22Rv1 (cell line): ENCODE measurements around the gene CEP41.

Experiments used
- ZFX ChIP-seq: fragments of 450-650 bp; IDR thresholded peaks from 2 replicates; pipeline ENCODE4 v1.6.1; 2017; ENCODE audit warnings: antibody characterized with exemption, borderline replicate concordance
- TF ChIP-seq, protein P1 (sequence below): fragments of 450-650 bp; IDR thresholded peaks from 2 replicates; pipeline ENCODE4 v1.5.1; 2017; ENCODE audit warnings: mild to moderate bottlenecking

DNA sequence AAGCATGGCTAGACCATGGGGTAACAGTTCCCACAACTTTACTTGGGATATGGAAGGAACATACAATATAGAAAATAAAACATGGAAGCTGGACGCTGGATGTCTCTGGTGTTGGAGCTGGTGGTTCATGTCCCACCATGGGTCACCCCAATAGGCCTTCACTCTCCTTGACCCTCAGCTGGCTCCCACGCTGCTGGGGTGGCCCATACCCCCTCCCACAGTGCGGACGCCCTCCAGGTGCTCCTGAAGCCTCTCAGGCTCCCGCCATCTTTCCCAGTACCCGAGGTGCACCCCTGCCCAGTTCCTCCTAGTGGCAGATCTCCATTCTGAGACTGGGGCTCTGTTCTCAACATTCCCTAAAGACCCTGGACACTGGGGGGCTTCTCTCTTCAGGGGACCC is 66.3 kb downstream of the CEP41 start:
- TF ChIP-seq, protein P1, sequence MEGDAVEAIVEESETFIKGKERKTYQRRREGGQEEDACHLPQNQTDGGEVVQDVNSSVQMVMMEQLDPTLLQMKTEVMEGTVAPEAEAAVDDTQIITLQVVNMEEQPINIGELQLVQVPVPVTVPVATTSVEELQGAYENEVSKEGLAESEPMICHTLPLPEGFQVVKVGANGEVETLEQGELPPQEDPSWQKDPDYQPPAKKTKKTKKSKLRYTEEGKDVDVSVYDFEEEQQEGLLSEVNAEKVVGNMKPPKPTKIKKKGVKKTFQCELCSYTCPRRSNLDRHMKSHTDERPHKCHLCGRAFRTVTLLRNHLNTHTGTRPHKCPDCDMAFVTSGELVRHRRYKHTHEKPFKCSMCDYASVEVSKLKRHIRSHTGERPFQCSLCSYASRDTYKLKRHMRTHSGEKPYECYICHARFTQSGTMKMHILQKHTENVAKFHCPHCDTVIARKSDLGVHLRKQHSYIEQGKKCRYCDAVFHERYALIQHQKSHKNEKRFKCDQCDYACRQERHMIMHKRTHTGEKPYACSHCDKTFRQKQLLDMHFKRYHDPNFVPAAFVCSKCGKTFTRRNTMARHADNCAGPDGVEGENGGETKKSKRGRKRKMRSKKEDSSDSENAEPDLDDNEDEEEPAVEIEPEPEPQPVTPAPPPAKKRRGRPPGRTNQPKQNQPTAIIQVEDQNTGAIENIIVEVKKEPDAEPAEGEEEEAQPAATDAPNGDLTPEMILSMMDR, result no peak
- TF ChIP-seq ZFX, result no peak
